Psoas muscle (tissue), 8 donors: ENCODE results near the gene ADCY4. TPM values are rescaled to one million over a fixed set of nuclear protein-coding genes. Genes with fewer than 3 reads are reported as not detected.

Experiments
- ATAC-seq, 4 donors: fragments of 200-7000 bp; cut with Tn5 transposase; one replicate each; pipeline ENCODE4 v1.9.1; 2020; ENCODE audit warnings: moderate library complexity in 3 of 4, mild to moderate bottlenecking in 2 of 4
- DNase-seq, 2 donors: peaks; one replicate each; pipeline ENCODE4 v3.0.0-alpha.2; 2020
- H3K27ac ChIP-seq: fragments of 200-600 bp; one replicate; pipeline ENCODE4 v1.8.0; 2022
- H3K27me3 ChIP-seq, 3 donors: fragments of 200-600 bp in 1 of 3; one replicate each; pipeline versions ENCODE4 v1.6.1 to v1.8.0; 2013 to 2022; ENCODE audit warnings: low read length in 2 of 3, mild to moderate bottlenecking in 2 of 3, moderate library complexity in 1 of 3; ENCODE audit not compliant: insufficient read depth in 3 of 3
- H3K36me3 ChIP-seq, 2 donors: fragments of 200-600 bp in 1 of 2; one replicate each; pipeline versions ENCODE4 v1.6.1 to v1.8.0; 2013 to 2022; ENCODE audit warnings: low read depth in 1 of 2, mild to moderate bottlenecking in 1 of 2, moderate library complexity in 1 of 2; ENCODE audit not compliant: insufficient read depth in 1 of 2
- H3K4me1 ChIP-seq: fragments of 200-600 bp; one replicate; pipeline ENCODE4 v1.8.0; 2022
- H3K4me3 ChIP-seq: fragments of 200-600 bp; one replicate; pipeline ENCODE4 v1.8.0; 2022; ENCODE audit warnings: mild to moderate bottlenecking
- H3K9me3 ChIP-seq: fragments of 200-600 bp; one replicate; pipeline ENCODE4 v1.8.0; 2022
- WGBS, 3 donors: extraction: QIAGEN DNeasy Blood & Tissue Kit; methylation state at CpG; one replicate each; pipeline versions ENCODE4 v1.1.6 to v1.1.7; 2013; 5-methylcytosine and 5-hydroxymethylcytosine counted together
- intact Hi-C, 2 donors: fragments of 100-400 bp; cut with DNase I; formaldehyde crosslinking; loops; one replicate each; pipeline versions ENCODE4 v1.11.0 to v1.14.2; 2022
- polyA plus RNA-seq, 3 donors: library from polyadenylated mRNA; stranded (reverse); fragments of 200-250 nt; gene quantifications; one replicate each; pipeline ENCODE4 v1.2.3, GENCODE V29; 2013
- total RNA-seq, 4 donors: library from RNA; stranded (reverse); fragmentation: NEBNext Ultra II Directional in 2 of 4; extraction: Animal tissue kit (Norgen Biotek cat#: 25700) in 2 of 4; gene quantifications; one replicate each; pipeline versions ENCODE4 v1.2.1 to v1.2.4, GENCODE V29; 2021 to 2023
- TF ChIP-seq, protein P1 (sequence below): fragments of 200-600 bp; IDR thresholded peaks from one replicate; pipeline ENCODE4 v1.8.0; 2022; ENCODE audit warnings: antibody characterized with exemption
- donor health status: healthy with polysubstance abuse.
- donor health status: DM: no; HTN: no; CAD: no; lungs with moderate emphysema.
- donor health status: Bipolar disorder and iron deficiency.
- donor health status: healthy.
- donor health status: DM: yes; HTN: yes; CAD: no.
- donor health status: DM: no; HTN: no; CAD: no.
- donor health status: DM: no; HTN: no; CAD: no.
- donor health status: DM: yes; HTN: yes; CAD: no.

Gene ADCY4
- total and polyA plus RNA-seq, 7 donors = 7.0 to 13.9 (median 10.4) TPM

DNA sequence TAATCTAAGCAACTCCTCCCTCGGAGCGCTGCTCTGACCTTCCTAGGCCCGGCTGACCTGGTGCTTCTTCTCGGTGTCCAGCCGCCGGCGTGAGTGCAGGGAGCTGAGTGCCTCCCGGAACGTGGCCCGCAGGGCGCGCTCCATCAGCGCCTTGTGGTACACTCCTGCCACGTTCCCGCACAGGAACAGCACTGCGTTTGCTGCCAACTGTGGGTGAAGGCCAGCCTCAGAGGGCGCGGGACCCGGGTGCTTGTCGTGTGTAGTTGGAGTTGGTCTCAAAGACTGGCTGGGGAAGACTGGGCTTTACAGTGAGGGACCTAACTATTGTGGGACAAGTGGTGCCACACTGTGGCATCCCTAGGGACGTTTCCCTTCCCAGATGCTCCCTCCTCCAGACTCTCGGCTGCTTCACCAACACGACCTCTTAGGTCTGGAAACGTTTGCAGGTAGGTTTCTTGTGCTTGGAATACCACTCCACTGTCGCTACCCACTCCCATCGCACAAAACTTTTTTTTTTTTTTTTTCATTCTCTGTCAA, 3.1 kb downstream of the ADCY4 start:
- Histone ChIP-seq H3K36me3 (no peaks in the 10 kb centered on the region), H3K4me3 (no peak overlapping the region), H3K27me3 (peaks cover 0 to 39% (median 4%) of the 10 kb centered on the region in 3 donors), H3K9me3 (no peaks in the 10 kb centered on the region), H3K27ac (no peak overlapping the region), H3K4me1 (peaks cover 10% of the 10 kb centered on the region)
- TF ChIP-seq, protein P1, sequence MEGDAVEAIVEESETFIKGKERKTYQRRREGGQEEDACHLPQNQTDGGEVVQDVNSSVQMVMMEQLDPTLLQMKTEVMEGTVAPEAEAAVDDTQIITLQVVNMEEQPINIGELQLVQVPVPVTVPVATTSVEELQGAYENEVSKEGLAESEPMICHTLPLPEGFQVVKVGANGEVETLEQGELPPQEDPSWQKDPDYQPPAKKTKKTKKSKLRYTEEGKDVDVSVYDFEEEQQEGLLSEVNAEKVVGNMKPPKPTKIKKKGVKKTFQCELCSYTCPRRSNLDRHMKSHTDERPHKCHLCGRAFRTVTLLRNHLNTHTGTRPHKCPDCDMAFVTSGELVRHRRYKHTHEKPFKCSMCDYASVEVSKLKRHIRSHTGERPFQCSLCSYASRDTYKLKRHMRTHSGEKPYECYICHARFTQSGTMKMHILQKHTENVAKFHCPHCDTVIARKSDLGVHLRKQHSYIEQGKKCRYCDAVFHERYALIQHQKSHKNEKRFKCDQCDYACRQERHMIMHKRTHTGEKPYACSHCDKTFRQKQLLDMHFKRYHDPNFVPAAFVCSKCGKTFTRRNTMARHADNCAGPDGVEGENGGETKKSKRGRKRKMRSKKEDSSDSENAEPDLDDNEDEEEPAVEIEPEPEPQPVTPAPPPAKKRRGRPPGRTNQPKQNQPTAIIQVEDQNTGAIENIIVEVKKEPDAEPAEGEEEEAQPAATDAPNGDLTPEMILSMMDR = no peak
- ATAC-seq (no peak), DNase-seq (no peak)
- intact Hi-C loops = loop anchor here (1.0 to 2.0 kb wide), 2 partner anchors 103 to 105 kb away; no protein-coding TSS in a partner anchor
- whole genome bisulfite sequencing, 3 donors = 45 to 56% (median 48%) methylated on average over 26 of the region's 26 CpGs

DNA sequence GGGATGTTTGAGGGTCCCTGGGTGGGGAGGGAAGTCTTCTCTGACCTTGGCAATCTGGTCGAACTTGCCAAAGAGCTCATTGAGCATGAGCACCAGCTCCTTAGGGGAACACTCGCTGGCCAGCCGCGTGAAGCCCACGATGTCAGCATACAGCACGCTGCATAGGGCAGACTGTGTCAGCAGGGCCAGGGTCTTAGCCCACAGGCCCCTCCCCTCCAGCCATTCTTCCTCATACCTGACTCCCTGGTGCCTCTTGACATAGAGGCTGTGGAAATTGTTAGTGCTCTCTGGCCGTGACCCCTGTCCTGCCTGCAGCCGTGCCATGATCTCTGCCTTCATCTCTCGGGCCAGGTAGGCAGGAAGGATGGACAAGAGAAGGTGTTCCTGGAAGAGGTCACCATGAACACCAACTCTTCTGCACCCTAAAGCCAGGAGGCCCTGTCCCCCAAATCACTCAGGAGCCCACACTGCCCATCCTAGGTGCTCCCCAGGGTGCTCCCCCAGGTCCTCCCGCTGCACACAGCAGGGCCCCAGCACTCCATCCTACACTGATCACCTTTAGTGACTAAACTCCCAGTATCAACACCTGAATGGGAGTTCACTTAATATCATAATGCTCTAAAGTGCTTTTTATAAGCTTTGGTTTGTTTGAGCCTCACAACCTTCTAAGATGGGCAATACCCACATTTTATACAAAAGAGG, 3.7 kb downstream of the ADCY4 start:
- H3K36me3 ChIP-seq = no peaks in the 10 kb centered on the region
- no peaks in the 10 kb centered on the region for H3K9me3 ChIP-seq
- no peak overlapping the region for H3K4me3 ChIP-seq
- no peak overlapping the region for H3K27ac ChIP-seq
- TF ChIP-seq, protein P1 = no peak
- H3K27me3 ChIP-seq = peaks cover 0 to 32% (median 4%) of the 10 kb centered on the region in 3 donors
- peaks cover 10% of the 10 kb centered on the region for H3K4me1 ChIP-seq
- 89 to 92% (median 90%) methylated on average over 10 of the region's 10 CpGs for WGBS, 3 donors
- intact Hi-C loops = loop anchor here in 1 of 2 donors (1.0 kb wide), 1 partner anchor 105 kb away; no protein-coding TSS in a partner anchor
- no peak for ATAC-seq
- no peak for DNase-seq

DNA sequence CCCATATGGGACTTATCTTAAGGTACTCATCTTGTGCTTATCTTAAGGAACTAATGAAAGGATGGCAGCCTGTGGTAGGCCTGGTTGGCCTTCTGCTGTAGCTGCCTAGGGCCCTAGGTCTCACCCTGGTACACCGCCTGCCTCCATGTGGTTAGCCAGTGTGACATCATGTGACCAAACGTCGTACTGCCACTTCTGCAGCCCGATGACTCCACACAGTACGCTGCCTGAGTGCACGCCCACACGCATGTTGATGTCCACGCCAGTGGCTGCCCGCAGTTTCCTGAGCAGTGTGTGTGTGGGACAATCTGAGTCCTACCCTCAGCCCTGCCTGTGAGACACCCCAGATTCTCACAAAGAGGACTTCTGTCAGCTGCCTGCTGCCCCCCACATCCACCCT, 5.1 kb downstream of the ADCY4 start:
- Histone ChIP-seq H3K27ac (no peak overlapping the region), H3K9me3 (no peaks in the 10 kb centered on the region), H3K36me3 (no peaks in the 10 kb centered on the region), H3K27me3 (peaks cover 0 to 18% (median 2%) of the 10 kb centered on the region in 3 donors), H3K4me1 (peaks cover 9% of the 10 kb centered on the region), H3K4me3 (no peak overlapping the region)
- peak; percentile 54 to 71 for DNase-seq
- TF ChIP-seq, protein P1 = no peak
- ATAC-seq = peak in 1 of 4 donors; percentile 6
- intact Hi-C loops = no loop called here
- WGBS, 3 donors = 76 to 84% (median 76%) methylated on average over 9 of the region's 9 CpGs

DNA sequence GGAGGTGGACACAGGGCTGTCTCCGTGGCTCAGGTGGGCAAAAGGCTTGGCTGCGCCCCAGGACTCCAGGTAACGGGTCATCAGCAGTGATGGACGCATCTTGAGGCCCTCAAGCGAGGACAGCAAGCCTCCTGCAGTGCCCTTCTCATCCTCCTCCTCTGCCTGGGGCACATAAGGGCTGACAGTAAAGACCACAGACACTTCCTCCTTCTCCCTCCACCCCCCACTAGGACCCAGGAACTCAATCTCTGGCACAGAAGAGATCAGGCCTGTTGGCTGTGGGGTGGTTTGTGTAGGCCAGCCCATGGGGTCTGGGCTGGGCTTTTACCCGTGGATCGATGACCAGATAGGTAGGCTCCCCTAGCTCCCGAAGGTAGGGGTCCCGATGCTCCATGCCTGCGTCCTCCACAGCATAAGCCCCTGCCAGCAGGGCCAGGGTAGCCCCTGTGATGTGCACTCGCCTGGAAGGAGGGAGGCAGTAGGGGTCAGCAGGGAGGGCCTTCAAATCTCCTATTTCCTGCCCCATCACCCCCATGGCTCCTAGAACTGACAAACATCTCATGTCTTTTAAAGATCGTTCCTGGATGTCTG, 5.7 kb downstream of the ADCY4 start:
- 86 to 90% (median 89%) methylated on average over 11 to 12 of the region's 12 CpGs for WGBS, 3 donors
- ATAC-seq = no peak
- Histone ChIP-seq H3K27ac (no peak overlapping the region), H3K36me3 (no peaks in the 10 kb centered on the region), H3K27me3 (peaks cover 0 to 12% (median 0%) of the 10 kb centered on the region in 3 donors), H3K4me3 (no peak overlapping the region), H3K9me3 (no peaks in the 10 kb centered on the region), H3K4me1 (peaks cover 8% of the 10 kb centered on the region)
- DNase-seq = no peak
- TF ChIP-seq, protein P1 = no peak
- intact Hi-C loops = no loop called here
